ENCODE data around the gene BBS9.

- TF ChIP-seq CTCF (IDR thresholded peaks at IDR 0.05) (no peak), ZFX (IDR thresholded peaks at IDR 0.05; ENCODE audit: borderline replicate concordance) (no peak)
These were observed 61.4 kb downstream of the BBS9 start for GRCh38 chr7:33190688-33191304.
